Stimulated activated CD4-positive, alpha-beta T cell treated with anti-CD3 and anti-CD28 coated beads, Interleukin-4, amount 100 ng/mL, for 1 hour (primary cell): Measurements from ENCODE around the gene ZNF575.
A peak's percentile ranks its signal among the peaks of the same experiment; 100 is the strongest.

Source experiments
- DNase-seq: peaks from one replicate; pipeline ENCODE4 v3.0.0-alpha.2; 2020

ZNF575 gene

GRCh38 chr19:43532962-43533545, at the start of gene ZNF575:
TSS of gene ZNF575 (plus strand) at chr19:43533188. CDS start at chr19:43534423, 1,235 bp downstream.
- peak; percentile 86 for DNase-seq

GRCh38 chr19:43483281-43483680, 49.7 kb upstream of the ZNF575 start:
- DNase-seq = no peak

GRCh38 chr19:43485951-43486350, 47.0 kb upstream of the ZNF575 start:
- no peak for DNase-seq

GRCh38 chr19:43486412-43486811, 46.6 kb upstream of the ZNF575 start:
- no peak for DNase-seq

- DNase-seq = no peak
Observed at GRCh38 chr19:43488179-43488578, 44.8 kb upstream of the ZNF575 start.

GRCh38 chr19:43489310-43489709, 43.7 kb upstream of the ZNF575 start:
- DNase-seq = no peak

GRCh38 chr19:43489979-43490599, 42.9 kb upstream of the ZNF575 start:
- DNase-seq = no peak

- no peak for DNase-seq
Observed at GRCh38 chr19:43490759-43491158, 42.2 kb upstream of the ZNF575 start.

- no peak for DNase-seq
Observed at GRCh38 chr19:43495082-43495481, 37.9 kb upstream of the ZNF575 start.

GRCh38 chr19:43496960-43497359, 36.0 kb upstream of the ZNF575 start:
- DNase-seq = no peak

GRCh38 chr19:43498233-43498842, 34.6 kb upstream of the ZNF575 start:
- no peak for DNase-seq

GRCh38 chr19:43499042-43499441, 33.9 kb upstream of the ZNF575 start:
- no peak for DNase-seq

GRCh38 chr19:43501661-43502418, 31.1 kb upstream of the ZNF575 start:
- DNase-seq = no peak

GRCh38 chr19:43502419-43502976, 30.5 kb upstream of the ZNF575 start:
- DNase-seq = no peak

- DNase-seq = peak; percentile 100
Observed at GRCh38 chr19:43503501-43504425, 29.2 kb upstream of the ZNF575 start.

GRCh38 chr19:43504426-43505185, 28.4 kb upstream of the ZNF575 start, which contains the start of gene PHLDB3:
TSS of gene PHLDB3 (minus strand) at chr19:43504746. CDS start at chr19:43504118, 628 bp downstream.
- peak; percentile 57 for DNase-seq

GRCh38 chr19:43505186-43505456, 27.9 kb upstream of the ZNF575 start:
- DNase-seq = no peak

GRCh38 chr19:43505941-43506340, 27.0 kb upstream of the ZNF575 start:
- no peak for DNase-seq

- no peak for DNase-seq
Observed at GRCh38 chr19:43506629-43507028, 26.4 kb upstream of the ZNF575 start.

- no peak for DNase-seq
Observed at GRCh38 chr19:43507880-43508279, 25.1 kb upstream of the ZNF575 start.

- no peak for DNase-seq
Observed at GRCh38 chr19:43510713-43511112, 22.3 kb upstream of the ZNF575 start.

GRCh38 chr19:43511324-43511723, 21.7 kb upstream of the ZNF575 start:
- DNase-seq = no peak
